Stimulated activated CD8-positive, alpha-beta memory T cell treated with anti-CD3 and anti-CD28 coated beads, Interleukin-12 subunit alpha, Interleukin-12 subunit beta, amount 100 ng/mL, for 4 hours (primary cell): Measurements from ENCODE around the gene TUT4.

Experiments used
- DNase-seq: peaks from one replicate; pipeline ENCODE4 v3.0.0-alpha.2; 2020; ENCODE audit warnings: low read depth

TUT4 gene

GRCh38 chr1:52574594-52574993, 21.7 kb upstream of the TUT4 start:
- no peak for DNase-seq

GRCh38 chr1:52572387-52572786, 19.5 kb upstream of the TUT4 start:
- no peak for DNase-seq

GRCh38 chr1:52571783-52572182, 18.9 kb upstream of the TUT4 start:
- no peak for DNase-seq

GRCh38 chr1:52569449-52570210, 16.7 kb upstream of the TUT4 start:
- DNase-seq, result no peak

GRCh38 chr1:52567943-52568342, 15.1 kb upstream of the TUT4 start:
- DNase-seq, result no peak

- DNase-seq, result no peak
Measured at GRCh38 chr1:52562766-52563165, 9.9 kb upstream of the TUT4 start.

GRCh38 chr1:52559875-52560274, 7.0 kb upstream of the TUT4 start:
- DNase-seq, result no peak

- no peak for DNase-seq
Measured at GRCh38 chr1:52558941-52559340, 6.0 kb upstream of the TUT4 start.

GRCh38 chr1:52556641-52557360, 3.9 kb upstream of the TUT4 start:
- no peak for DNase-seq

- no peak for DNase-seq
Measured at GRCh38 chr1:52554756-52555155, 1.9 kb upstream of the TUT4 start.

GRCh38 chr1:52554267-52554640, 1.4 kb upstream of the TUT4 start:
- no peak for DNase-seq

GRCh38 chr1:52553362-52554266, 722 bp upstream of the TUT4 start:
- peak; percentile 88 for DNase-seq

GRCh38 chr1:52552236-52552504, 722 bp downstream of the TUT4 start:
- DNase-seq, result peak; percentile 48

GRCh38 chr1:52551507-52552235, 1.2 kb downstream of the TUT4 start:
- peak; percentile 7 for DNase-seq

GRCh38 chr1:52550447-52550846, 2.4 kb downstream of the TUT4 start:
- no peak for DNase-seq

GRCh38 chr1:52549267-52549666, 3.6 kb downstream of the TUT4 start:
- DNase-seq, result no peak

- DNase-seq, result no peak
Measured at GRCh38 chr1:52546852-52547251, 6.0 kb downstream of the TUT4 start.

GRCh38 chr1:52544665-52545525, 8.0 kb downstream of the TUT4 start:
- no peak for DNase-seq

GRCh38 chr1:52542085-52542688, 10.7 kb downstream of the TUT4 start:
- DNase-seq, result no peak

- DNase-seq, result no peak
Measured at GRCh38 chr1:52534928-52535764, 17.7 kb downstream of the TUT4 start.
